ENCODE measurements around the gene TMED1. TPM values are rescaled to one million over a fixed set of nuclear protein-coding genes. Genes with fewer than 3 reads are reported as not detected.

Gene TMED1
- total RNA-seq, 2 experiments from 2014 or later, result 16.0 to 19.2 TPM

DNA sequence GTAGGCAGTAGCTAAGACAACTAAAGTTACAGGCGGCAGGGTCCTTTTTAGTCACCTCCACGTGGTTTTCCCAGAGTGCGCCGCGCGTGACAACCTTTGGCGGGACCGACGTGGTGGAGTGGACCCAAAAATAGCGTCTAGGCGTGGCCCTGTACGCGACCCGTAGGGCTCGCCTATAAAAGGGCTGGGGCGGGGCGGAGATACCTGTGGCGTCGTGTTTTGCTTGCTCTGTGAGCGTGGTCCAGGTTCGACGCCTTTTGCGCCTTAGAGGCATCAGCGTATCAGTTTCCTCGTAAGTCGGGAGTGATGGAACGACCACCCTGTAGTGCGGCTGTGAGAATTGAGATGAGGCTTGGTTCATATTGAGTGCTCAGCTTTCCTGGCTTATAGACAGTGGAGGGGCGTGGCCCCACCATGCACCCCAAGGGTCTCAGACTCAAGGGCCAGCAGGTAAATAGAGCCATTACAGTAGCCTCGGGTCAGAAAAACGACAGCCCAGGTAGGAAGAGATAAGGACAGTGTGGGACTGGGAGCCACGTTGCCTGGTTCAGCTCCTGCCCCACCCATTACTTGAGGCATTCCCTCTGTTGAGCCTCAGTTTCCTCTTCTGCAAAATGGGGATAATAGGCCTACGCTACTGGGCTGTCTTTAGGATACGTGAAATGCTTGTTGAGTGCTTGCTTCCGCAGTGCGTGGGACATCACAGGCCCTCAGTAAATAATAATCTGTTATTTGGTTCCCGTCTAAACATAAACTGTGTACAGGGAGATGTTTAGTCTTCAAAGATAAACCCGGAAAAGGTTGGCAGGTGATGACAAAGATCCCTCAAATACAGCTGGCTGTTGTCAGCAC lies 693 bp upstream of the TMED1 start:
- Mint-ChIP-seq H3K9me3 (ENCODE audit: low read depth) (peaks cover 7% of the 10 kb centered on the region), H3K4me3 (peak overlapping the region; percentile 88), H3K36me3 (peaks cover 13% of the 10 kb centered on the region), H3K27me3 (no peaks in the 10 kb centered on the region), H3K4me1 (peaks cover 18% of the 10 kb centered on the region), H3K27ac (peak overlapping the region; percentile 96)
- ATAC-seq, result peak; percentile 41
- CTCF ChIA-PET, result interaction anchor here (0.8 to 3.2 kb wide), 20 partner anchors 10 to 413 kb away, joined by 3 to 50 read pairs (median 4); partner anchors contain the start of genes C19orf38, CARM1, DNM2 and QTRT1
- peak; percentile 93 for DNase-seq

GRCh38 chr19:10835089-10835753 lies 791 bp downstream of the TMED1 start:
- Mint-ChIP-seq H3K36me3 (peaks cover 13% of the 10 kb centered on the region), H3K4me1 (peaks cover 18% of the 10 kb centered on the region), H3K4me3 (peak overlapping the region; percentile 88), H3K9me3 (ENCODE audit: low read depth) (peaks cover 7% of the 10 kb centered on the region), H3K27me3 (no peaks in the 10 kb centered on the region), H3K27ac (peak overlapping the region; percentile 96)
- DNase-seq (no peak), ATAC-seq (no peak)
- CTCF ChIA-PET, result interaction anchor here (1.0 to 3.2 kb wide), 13 partner anchors 9 to 253 kb away, joined by 3 to 50 read pairs (median 6); partner anchors contain the start of genes CARM1, DNM2 and QTRT1

DNA sequence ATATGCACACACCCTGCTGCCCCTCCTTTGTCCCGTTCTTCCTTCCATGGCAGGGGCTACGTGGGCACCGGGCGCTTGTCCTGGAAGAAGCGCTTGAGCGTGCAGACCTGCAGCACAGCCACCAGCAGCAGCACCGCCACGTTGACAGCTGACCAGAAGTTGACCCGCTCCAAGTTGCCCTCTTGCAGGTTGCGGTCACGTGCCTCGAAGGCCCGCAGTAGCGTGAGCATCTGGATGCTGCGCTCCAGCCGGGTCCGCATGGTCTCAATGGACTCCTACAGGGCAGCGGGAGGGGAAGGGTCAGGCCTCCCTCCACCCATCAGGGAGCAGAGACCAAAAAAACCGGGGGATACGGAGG lies 3.1 kb downstream of the TMED1 start:
- CTCF ChIA-PET, result interaction anchor here (0.6 kb wide), 1 partner anchor 35 kb away, joined by 3 read pairs; no protein-coding TSS in a partner anchor
- H3K4me1 Mint-ChIP-seq, result peaks cover 18% of the 10 kb centered on the region
- H3K27ac Mint-ChIP-seq, result peak overlapping the region; percentile 49
- H3K9me3 Mint-ChIP-seq (ENCODE audit: low read depth), result peaks cover 7% of the 10 kb centered on the region
- DNase-seq, result no peak
- H3K4me3 Mint-ChIP-seq, result no peak overlapping the region
- no peaks in the 10 kb centered on the region for H3K27me3 Mint-ChIP-seq
- ATAC-seq, result no peak
- H3K36me3 Mint-ChIP-seq, result peaks cover 13% of the 10 kb centered on the region

DNA sequence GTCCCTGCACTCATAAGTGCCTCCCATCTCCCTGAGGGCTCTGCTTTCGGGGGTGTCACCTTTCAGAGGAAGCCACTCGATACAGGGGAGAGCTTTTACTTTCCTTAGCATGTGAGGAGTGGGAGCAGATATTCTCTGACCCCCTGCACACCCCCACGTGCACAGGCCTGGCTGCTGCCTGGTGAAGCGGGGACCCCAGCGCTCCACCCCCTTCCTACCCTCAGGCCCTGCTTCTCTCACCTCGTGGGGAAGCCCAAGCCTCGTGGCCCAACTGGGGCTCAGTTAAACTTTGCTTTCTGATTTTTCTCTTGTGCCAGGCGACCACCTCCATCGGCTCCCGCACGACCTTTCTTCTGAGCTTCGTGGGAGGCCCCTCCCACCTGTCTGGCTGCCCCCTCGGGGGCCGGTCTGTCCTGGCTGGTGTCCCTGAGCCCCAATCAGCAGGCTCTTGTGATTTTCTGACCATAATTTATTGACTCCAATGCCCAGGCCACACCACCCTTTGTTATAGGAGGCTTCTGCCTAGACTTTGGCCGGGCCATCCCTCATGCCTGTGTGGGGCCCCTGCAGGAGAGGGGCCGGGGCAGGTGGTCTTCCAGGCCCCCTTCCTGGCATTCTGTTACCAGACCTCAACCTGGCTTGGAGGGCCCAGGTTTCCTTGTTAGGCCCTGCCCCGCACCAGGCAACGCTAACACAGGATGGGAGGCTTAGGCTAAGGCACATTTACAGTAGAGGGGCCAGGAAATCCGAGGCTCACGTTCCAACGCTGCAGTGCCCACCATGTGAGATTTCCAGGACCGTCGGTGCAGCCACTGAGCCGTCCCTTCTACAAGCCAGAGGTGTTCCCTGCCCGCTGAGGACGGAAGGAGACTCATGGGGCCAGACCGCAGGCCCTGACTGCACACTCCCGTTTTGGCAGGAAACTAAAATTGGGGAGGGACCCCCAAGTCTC lies 3.7 kb downstream of the TMED1 start:
- no peak overlapping the region for H3K4me3 Mint-ChIP-seq
- peaks cover 13% of the 10 kb centered on the region for H3K36me3 Mint-ChIP-seq
- H3K4me1 Mint-ChIP-seq, result peaks cover 18% of the 10 kb centered on the region
- no peak overlapping the region for H3K27ac Mint-ChIP-seq
- CTCF ChIA-PET, result interaction anchor here (2.2 kb wide), 1 partner anchor 23 kb away, joined by 7 read pairs; no protein-coding TSS in a partner anchor
- no peaks in the 10 kb centered on the region for H3K27me3 Mint-ChIP-seq
- peaks cover 7% of the 10 kb centered on the region for H3K9me3 Mint-ChIP-seq (ENCODE audit: low read depth)
- DNase-seq (no peak), ATAC-seq (no peak)

DNA sequence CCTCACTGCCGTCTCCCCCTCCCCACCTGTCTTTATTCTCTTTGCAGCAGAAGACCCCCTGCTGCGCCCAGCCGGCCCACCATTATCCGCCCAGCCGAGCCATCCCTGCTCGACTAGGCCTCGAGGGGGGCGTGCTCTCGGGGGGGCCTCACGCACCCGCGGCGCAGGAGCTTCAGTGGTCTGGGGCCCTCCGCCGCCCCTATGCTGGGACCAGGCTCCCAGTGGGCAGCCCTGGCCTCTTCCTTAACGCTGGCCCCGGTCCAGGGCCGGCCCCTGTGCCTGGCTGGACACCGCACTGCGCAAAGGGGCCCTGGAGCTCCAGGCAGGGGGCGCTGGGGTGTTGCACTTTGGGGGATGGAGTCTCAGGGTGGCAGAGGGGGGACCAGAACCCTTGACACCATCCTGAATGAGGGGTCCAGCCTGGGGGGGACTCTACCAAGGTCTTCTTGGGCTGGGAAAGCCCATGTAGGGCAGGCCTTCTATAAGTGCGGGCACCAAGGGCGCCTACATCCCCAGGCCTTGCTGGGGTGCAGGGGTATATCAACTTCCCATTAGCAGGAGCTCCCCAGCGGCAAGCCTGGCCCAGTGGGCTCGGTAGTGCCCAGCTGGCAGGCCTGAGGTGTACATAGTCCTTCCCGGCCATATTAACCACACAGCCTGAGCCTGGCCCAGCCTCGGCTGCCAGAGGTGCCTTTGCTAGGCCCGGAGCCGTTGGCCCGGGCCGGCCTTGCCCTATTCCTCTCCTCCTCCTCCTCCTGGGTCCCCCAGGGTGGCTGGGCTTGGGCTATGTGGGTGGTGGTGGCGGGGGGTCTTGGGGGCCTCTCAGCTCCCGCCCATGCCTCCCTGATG lies 4.9 kb downstream of the TMED1 start:
- no peak overlapping the region for H3K4me3 Mint-ChIP-seq
- H3K27me3 Mint-ChIP-seq, result no peaks in the 10 kb centered on the region
- H3K4me1 Mint-ChIP-seq, result peaks cover 8% of the 10 kb centered on the region
- H3K9me3 Mint-ChIP-seq (ENCODE audit: low read depth), result no peaks in the 10 kb centered on the region
- CTCF ChIA-PET, result interaction anchor here (2.2 kb wide), 1 partner anchor 24 kb away, joined by 7 read pairs; no protein-coding TSS in a partner anchor
- H3K36me3 Mint-ChIP-seq, result peaks cover 9% of the 10 kb centered on the region
- ATAC-seq (no peak), DNase-seq (no peak)
- H3K27ac Mint-ChIP-seq, result no peak overlapping the region

GRCh38 chr19:10830370-10830769 lies 5.6 kb downstream of the TMED1 start:
- Mint-ChIP-seq H3K36me3 (peaks cover 13% of the 10 kb centered on the region), H3K9me3 (ENCODE audit: low read depth) (no peaks in the 10 kb centered on the region), H3K27ac (no peak overlapping the region), H3K4me3 (no peak overlapping the region), H3K27me3 (no peaks in the 10 kb centered on the region), H3K4me1 (peaks cover 5% of the 10 kb centered on the region)
- no peak for DNase-seq
- CTCF ChIA-PET, result interaction anchor here (1.0 to 2.8 kb wide), 3 partner anchors 25 to 113 kb away, joined by 3 to 14 read pairs (median 7); partner anchors contain the start of gene DNM2
- no peak for ATAC-seq

GRCh38 chr19:10829967-10830366 lies 6.0 kb downstream of the TMED1 start:
- DNase-seq (no peak), ATAC-seq (no peak)
- Mint-ChIP-seq H3K4me3 (no peak overlapping the region), H3K4me1 (peaks cover 1% of the 10 kb centered on the region), H3K36me3 (peaks cover 14% of the 10 kb centered on the region), H3K27me3 (no peaks in the 10 kb centered on the region), H3K9me3 (ENCODE audit: low read depth) (no peaks in the 10 kb centered on the region), H3K27ac (no peak overlapping the region)
- CTCF ChIA-PET, result interaction anchor here (1.0 to 2.8 kb wide), 6 partner anchors 19 to 112 kb away, joined by 3 to 14 read pairs (median 6); partner anchors contain the start of gene DNM2

- CTCF ChIA-PET, result interaction anchor here (0.7 to 2.8 kb wide), 8 partner anchors 18 to 111 kb away, joined by 3 to 14 read pairs (median 4); partner anchors contain the start of gene DNM2
- DNase-seq (no peak), ATAC-seq (peak; percentile 37)
- Mint-ChIP-seq H3K4me1 (no peaks in the 10 kb centered on the region), H3K27me3 (no peaks in the 10 kb centered on the region), H3K9me3 (ENCODE audit: low read depth) (no peaks in the 10 kb centered on the region), H3K36me3 (peaks cover 18% of the 10 kb centered on the region), H3K27ac (no peak overlapping the region), H3K4me3 (no peak overlapping the region)
Observed at GRCh38 chr19:10828981-10829821, 6.8 kb downstream of the TMED1 start.

DNA sequence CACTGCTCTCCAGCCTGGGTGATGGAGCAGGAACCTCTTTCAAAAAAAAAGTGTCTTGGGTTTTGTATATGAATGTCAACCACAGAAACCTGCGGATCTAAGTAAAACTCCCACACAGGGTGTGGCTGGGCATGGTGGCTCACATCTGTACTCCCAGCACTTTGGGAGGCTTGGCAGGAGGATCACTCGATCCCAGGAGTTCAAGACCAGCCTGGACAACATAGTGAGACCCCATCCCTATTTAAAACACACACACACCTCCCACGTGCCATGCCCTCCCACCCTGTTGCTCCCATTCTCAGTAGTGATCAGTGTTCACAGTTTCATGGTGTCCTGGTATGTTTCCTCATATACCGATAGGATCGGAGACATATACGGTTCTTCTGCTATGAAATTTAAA lies 9.2 kb downstream of the TMED1 start:
- ATAC-seq (no peak), DNase-seq (no peak)
- peaks cover 26% of the 10 kb centered on the region for H3K36me3 Mint-ChIP-seq
- no peaks in the 10 kb centered on the region for H3K27me3 Mint-ChIP-seq
- no peak overlapping the region for H3K27ac Mint-ChIP-seq
- no peak overlapping the region for H3K4me3 Mint-ChIP-seq
- H3K4me1 Mint-ChIP-seq, result peaks cover 3% of the 10 kb centered on the region
- CTCF ChIA-PET, result interaction anchor here (1.2 to 1.4 kb wide), 3 partner anchors 9 to 108 kb away, joined by 3 to 5 read pairs (median 4); partner anchors contain the start of gene TMED1
- H3K9me3 Mint-ChIP-seq (ENCODE audit: low read depth), result no peaks in the 10 kb centered on the region

GRCh38 chr19:10826231-10826630 lies 9.8 kb downstream of the TMED1 start:
- Mint-ChIP-seq H3K27me3 (no peaks in the 10 kb centered on the region), H3K9me3 (ENCODE audit: low read depth) (peaks cover under 1% of the 10 kb centered on the region), H3K4me3 (no peak overlapping the region), H3K27ac (no peak overlapping the region), H3K4me1 (peaks cover 9% of the 10 kb centered on the region), H3K36me3 (peaks cover 30% of the 10 kb centered on the region)
- CTCF ChIA-PET, result interaction anchor here (1.2 to 1.4 kb wide), 3 partner anchors 10 to 107 kb away, joined by 3 to 5 read pairs (median 4); partner anchors contain the start of gene TMED1
- ATAC-seq, result no peak
- no peak for DNase-seq

- Mint-ChIP-seq H3K4me3 (no peak overlapping the region), H3K4me1 (peaks cover 28% of the 10 kb centered on the region), H3K27ac (no peak overlapping the region), H3K36me3 (peaks cover 52% of the 10 kb centered on the region), H3K9me3 (ENCODE audit: low read depth) (peaks cover 2% of the 10 kb centered on the region), H3K27me3 (no peaks in the 10 kb centered on the region)
- CTCF ChIA-PET, result interaction anchor here (1.3 to 4.7 kb wide), 2 partner anchors 40 to 106 kb away, joined by 4 to 24 read pairs; partner anchors contain the start of gene DNM2
- DNase-seq (no peak), ATAC-seq (no peak)
Observed at GRCh38 chr19:10823690-10824089, 12.3 kb downstream of the TMED1 start.

Measured in activated CD8-positive, alpha-beta memory T cell treated with anti-CD3 and anti-CD28 coated beads, Interleukin-2, amount 10 ng/mL, durations not matched to agents 7 days and 5 days (primary cell).